ENCODE results near the gene BRIX1.
"Not testable (repeated sequence)": the region's sequence is repeated elsewhere in the genome, so short reads cannot be mapped to it uniquely, and the experiment has no call there.

The BRIX1 gene

DNA sequence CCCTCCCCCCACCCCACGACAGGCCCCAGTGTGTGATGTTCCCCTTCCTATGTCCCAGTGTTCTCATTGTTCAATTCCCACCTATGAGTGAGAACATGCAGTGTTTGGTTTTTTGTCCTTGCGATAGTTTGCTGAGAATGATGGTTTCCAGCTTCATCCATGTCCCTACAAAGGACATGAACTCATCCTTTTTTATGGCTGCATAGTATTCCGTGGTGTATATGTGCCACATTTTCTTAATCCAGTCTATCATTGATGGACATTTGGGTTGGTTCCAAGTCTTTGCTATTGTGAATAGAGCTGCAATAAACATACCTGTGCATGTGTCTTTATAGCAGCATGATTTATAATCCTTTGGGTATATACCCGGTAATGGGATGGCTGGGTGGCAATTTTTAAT is 56.1 kb downstream of the BRIX1 start:
- not testable (repeated sequence) for DNase-seq

Data from activated CD4-positive, alpha-beta T cell treated with anti-CD3 and anti-CD28 coated beads for 4 hours (primary cell).